GM13976 (cell line): ENCODE measurements around the gene TMEM181.
"Not testable (repeated sequence)": the region's sequence is repeated elsewhere in the genome, so short reads cannot be mapped to it uniquely, and the experiment has no call there.

Source experiments
- DNase-seq: peaks from one replicate; pipeline ENCODE4 v3.0.0; 2012; ENCODE audit warnings: low spot score
- CTCF ChIP-seq: IDR thresholded peaks from 2 replicates; pipeline ENCODE4 v1.5.1; 2012; ENCODE audit warnings: borderline replicate concordance, mild to moderate bottlenecking; ENCODE audit not compliant: insufficient read depth; ENCODE audit errors: extremely low read depth, missing control alignments, control extremely low read depth
- in situ Hi-C: fragments of 300-500 bp; cut with MboI; formaldehyde crosslinking; loops from one replicate; pipeline ENCODE4 v1.12.0; 2022; ENCODE audit warnings: low sequenced_read_pairs, mixed read lengths, inconsistent platforms; ENCODE audit not compliant: unreplicated experiment

The TMEM181 gene

DNA sequence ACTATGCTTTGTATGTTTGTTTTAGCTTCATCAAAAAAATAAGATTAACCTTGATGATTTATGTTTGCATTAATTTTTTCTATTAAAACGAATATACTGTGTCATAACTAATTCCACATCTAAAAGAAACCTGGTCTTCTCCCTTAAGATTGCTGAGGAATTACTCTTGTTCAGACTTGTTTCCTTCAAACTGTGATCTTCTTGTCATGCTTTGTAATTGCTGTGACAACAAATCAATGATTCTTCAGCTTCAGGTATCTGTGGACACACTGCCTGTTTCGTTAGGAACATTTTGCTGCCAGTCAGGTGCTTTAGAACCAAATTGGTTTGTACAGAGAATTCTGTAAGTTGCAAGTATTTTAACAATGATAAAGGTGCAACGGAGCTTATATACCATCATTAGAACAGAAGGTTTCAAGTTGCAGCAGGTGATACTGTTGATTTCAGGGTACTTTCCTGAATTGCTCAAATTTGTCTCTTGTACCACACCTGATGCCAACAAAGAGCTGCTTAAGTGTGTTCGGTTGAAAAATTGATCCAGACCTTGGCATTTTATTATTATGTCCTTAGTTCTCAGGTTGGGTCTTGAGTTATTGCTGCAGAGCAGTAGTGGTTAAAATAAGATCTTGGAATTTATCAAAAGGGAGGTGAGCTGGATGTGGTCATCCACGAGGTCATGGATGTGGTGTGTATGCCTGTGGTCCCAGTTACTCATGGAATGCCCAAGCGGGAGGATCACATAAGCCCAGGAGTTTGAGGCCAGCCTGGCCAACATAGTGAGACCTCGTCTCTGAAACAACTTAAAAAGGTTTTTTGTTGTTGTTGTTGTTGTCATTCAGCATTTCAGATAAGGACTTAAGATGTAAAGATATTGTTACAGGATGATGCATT, 109.5 kb downstream of the TMEM181 start:
- TF ChIP-seq CTCF = no peak
- DNase-seq = no peak
- in situ Hi-C loops = no loop called here

DNA sequence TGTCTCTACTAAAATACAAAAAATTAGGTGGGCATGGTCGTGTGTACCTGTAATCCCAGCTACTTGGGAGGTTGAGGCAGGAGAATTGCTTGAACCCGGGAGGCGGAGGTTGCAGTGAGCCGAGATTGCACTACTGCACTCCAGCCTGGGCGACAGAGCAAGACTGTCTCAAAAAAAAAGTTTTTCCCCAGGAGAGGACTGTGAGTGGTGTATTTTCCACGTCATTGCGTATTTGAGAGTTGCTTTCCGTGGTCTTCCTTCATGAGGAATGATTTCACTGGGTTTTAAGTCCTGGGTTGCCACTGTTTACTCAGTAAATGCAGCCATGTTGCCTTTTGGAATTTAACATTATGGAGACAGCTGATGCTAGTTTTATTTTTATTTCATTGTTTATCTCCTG, 112.2 kb downstream of the TMEM181 start:
- DNase-seq, in situ Hi-C loops: not testable (repeated sequence)

GRCh38 chr6:158672726-158673125, 112.8 kb downstream of the TMEM181 start:
- in situ Hi-C loops = no loop called here
- no peak for DNase-seq
- no peak for TF ChIP-seq CTCF

GRCh38 chr6:158674342-158675131, 114.6 kb downstream of the TMEM181 start:
- no peak for DNase-seq
- no peak for TF ChIP-seq CTCF
- in situ Hi-C loops = no loop called here

GRCh38 chr6:158677094-158677493, 117.2 kb downstream of the TMEM181 start:
- DNase-seq, in situ Hi-C loops: not testable (repeated sequence)

GRCh38 chr6:158677906-158678578, 118.2 kb downstream of the TMEM181 start:
- in situ Hi-C loops = no loop called here
- no peak for TF ChIP-seq CTCF
- DNase-seq = no peak

DNA sequence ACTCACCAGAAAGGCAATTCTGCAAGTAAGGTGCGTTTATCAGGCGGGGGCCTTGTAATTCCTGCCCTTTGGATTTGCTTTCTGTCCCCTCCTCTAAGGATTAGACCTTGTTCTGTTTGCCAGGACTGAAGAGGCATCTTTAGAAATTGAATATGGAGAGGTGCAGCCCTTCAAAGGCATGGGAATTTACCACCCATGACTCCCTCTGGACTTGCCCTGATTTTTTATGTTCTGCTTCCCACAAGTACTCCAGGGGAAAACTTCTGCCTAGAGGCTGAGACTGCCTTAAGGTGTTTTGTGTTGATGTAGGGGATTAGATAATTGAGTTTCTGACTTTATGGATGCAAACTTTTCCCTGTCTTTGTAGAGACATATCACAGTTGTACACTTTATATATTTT, 120.1 kb downstream of the TMEM181 start:
- TF ChIP-seq CTCF = no peak
- no peak for DNase-seq
- in situ Hi-C loops = no loop called here
